Transverse colon (tissue), 3 donors: ENCODE data around the gene ZBTB38.

ENCODE experiments used
- POLR2A ChIP-seq: fragments of 450-650 bp; IDR thresholded peaks from one replicate; pipeline ENCODE4 v1.6.1; 2016; ENCODE audit warnings: antibody characterized with exemption, mild to moderate bottlenecking, moderate library complexity
- TF ChIP-seq, protein P1 (sequence below), 5 experiments: fragments of 200-600 bp in 3 of 5; fragments of 450-650 bp in 2 of 5; sonication (generic) in 3 of 5; IDR thresholded peaks; 1 replicate in 2 of 5; 2 replicates in 3 of 5; pipeline ENCODE4 v1.5.1; 2016 to 2017; ENCODE audit warnings: antibody characterized with exemption in 5 of 5, inconsistent platforms in 3 of 5, mild to moderate bottlenecking in 2 of 5, moderate library complexity in 1 of 5

DNA sequence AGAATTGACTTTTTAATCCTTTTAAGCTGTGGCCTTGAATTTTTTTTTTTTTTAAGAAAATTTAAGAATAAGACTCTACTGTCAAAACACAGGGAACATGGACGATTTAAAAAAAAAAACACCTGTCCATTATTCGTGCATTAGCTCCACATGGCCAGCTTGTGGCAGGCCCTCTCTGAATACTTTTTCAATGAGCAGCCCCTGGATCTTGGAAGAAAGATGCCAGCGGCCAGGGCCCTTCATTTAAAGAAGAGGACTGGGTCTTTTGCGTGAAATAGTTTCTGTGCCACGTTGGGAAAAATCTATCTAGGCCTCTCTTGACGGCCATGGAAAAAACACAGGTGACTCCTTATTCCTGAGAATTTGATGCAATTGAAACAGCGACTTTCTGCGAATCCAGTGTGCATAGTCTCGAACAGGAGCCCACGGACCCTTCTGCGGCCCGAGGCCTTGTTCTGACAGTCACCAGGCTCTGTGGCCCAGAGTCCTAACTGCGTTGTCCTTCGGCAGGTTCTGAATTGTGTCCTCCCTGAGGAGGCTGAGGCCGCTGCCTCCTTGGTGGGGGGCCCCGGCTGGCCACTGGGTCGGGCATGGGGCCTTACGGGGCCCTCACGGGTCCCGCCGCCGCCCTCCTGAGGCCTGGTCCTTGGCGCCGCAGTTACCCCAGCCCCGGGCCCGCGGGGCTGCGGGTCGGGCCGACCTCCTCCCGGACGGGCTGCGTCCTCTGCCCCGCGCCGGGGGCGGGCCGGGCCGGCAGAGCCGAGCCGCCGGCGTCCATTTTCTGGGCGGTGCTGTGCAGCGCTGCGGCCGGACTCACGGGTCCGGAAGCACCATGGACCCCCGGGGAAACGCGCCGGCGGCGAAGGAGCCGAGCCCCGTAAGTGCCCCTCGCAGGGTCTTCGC, 33.5 kb downstream of the ZBTB38 start:
- TF ChIP-seq, protein P1, sequence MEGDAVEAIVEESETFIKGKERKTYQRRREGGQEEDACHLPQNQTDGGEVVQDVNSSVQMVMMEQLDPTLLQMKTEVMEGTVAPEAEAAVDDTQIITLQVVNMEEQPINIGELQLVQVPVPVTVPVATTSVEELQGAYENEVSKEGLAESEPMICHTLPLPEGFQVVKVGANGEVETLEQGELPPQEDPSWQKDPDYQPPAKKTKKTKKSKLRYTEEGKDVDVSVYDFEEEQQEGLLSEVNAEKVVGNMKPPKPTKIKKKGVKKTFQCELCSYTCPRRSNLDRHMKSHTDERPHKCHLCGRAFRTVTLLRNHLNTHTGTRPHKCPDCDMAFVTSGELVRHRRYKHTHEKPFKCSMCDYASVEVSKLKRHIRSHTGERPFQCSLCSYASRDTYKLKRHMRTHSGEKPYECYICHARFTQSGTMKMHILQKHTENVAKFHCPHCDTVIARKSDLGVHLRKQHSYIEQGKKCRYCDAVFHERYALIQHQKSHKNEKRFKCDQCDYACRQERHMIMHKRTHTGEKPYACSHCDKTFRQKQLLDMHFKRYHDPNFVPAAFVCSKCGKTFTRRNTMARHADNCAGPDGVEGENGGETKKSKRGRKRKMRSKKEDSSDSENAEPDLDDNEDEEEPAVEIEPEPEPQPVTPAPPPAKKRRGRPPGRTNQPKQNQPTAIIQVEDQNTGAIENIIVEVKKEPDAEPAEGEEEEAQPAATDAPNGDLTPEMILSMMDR (IDR thresholded peaks at IDR 0.05), result no peak
- peak; percentile 34 for TF ChIP-seq POLR2A
